Hepatocyte (in vitro differentiated cells): ENCODE measurements around the gene PDE8B.

ENCODE experiments used
- EZH2 ChIP-seq: fragments of 200-600 bp; sonication (generic); IDR thresholded peaks from 2 replicates; pipeline ENCODE4 v1.6.1; 2016; ENCODE audit warnings: antibody characterized with exemption, mild to moderate bottlenecking, borderline replicate concordance
- TF ChIP-seq, protein P1 (sequence below): fragments of 200-600 bp; sonication (generic); IDR thresholded peaks from 2 replicates; pipeline ENCODE4 v1.5.1; 2016; ENCODE audit warnings: antibody characterized with exemption, mild to moderate bottlenecking; ENCODE audit not compliant: poor library complexity

DNA sequence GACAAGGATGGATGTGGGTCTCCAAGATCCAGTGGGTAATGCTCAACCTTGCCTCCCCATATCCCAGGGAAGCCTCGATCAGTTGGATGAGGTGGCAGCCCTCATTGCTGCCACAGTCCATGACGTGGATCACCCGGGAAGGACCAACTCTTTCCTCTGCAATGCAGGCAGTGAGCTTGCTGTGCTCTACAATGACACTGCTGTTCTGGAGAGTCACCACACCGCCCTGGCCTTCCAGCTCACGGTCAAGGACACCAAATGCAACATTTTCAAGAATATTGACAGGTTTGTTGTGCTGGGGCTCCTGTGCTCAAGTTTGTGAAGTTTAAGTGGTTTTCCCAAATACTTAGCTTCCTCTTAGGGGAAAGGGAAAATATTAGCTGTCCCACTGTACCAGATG lies 207.7 kb downstream of the PDE8B start:
- no peak for TF ChIP-seq EZH2
- TF ChIP-seq, protein P1, sequence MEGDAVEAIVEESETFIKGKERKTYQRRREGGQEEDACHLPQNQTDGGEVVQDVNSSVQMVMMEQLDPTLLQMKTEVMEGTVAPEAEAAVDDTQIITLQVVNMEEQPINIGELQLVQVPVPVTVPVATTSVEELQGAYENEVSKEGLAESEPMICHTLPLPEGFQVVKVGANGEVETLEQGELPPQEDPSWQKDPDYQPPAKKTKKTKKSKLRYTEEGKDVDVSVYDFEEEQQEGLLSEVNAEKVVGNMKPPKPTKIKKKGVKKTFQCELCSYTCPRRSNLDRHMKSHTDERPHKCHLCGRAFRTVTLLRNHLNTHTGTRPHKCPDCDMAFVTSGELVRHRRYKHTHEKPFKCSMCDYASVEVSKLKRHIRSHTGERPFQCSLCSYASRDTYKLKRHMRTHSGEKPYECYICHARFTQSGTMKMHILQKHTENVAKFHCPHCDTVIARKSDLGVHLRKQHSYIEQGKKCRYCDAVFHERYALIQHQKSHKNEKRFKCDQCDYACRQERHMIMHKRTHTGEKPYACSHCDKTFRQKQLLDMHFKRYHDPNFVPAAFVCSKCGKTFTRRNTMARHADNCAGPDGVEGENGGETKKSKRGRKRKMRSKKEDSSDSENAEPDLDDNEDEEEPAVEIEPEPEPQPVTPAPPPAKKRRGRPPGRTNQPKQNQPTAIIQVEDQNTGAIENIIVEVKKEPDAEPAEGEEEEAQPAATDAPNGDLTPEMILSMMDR, result no peak
